GM12878 (cell line): ENCODE results near the gene HS3ST3A1. TPM values are rescaled to one million over a fixed set of nuclear protein-coding genes. Genes with fewer than 3 reads are reported as not detected.

Experiments used
- ATAC-seq: fragments of 200-7000 bp; cut with Tn5 transposase; 3 replicates; pipeline ENCODE4 v1.9.1; 2020; ENCODE audit warnings: mild to moderate bottlenecking, moderate library complexity
- BruUV-seq: library from RNA; stranded (reverse); fragments of 400-500 nt; replicated peaks from 2 replicates; lab custom pipeline; 2021; lab: Mats Ljungman, UMichigan
- CTCF ChIA-PET: fragments of 300-600 bp; sonication (Branson Sonifier 250); formaldehyde crosslinking; extraction: SDS; loops from one replicate; lab custom pipeline; 2021; ENCODE audit warnings: inconsistent platforms; lab: Yijun Ruan, JAX
- POLR2A ChIA-PET: fragments of 350-600 bp; formaldehyde crosslinking; extraction: SDS; loops from one replicate; lab custom pipeline; 2021; ENCODE audit warnings: inconsistent platforms; lab: Charles Lee
- RAD21 ChIA-PET: fragments of 300-600 bp; sonication (Branson Sonifier 250); formaldehyde crosslinking; loops from one replicate; lab custom pipeline; 2023; ENCODE audit warnings: antibody characterized with exemption; ENCODE audit not compliant: unreplicated experiment; lab: Charles Lee
- SMC1A ChIA-PET: fragments of 300-600 bp; sonication (Branson Sonifier 250); formaldehyde crosslinking; loops from one replicate; lab custom pipeline; 2023; ENCODE audit not compliant: unreplicated experiment, uncharacterized antibody; lab: Charles Lee
- DNase-seq: peaks from one replicate; pipeline ENCODE4 v3.0.0-alpha.2; 2011; ENCODE audit warnings: low read depth, low spot score
- FAIRE-seq: peaks from 3 replicates; lab custom pipeline; 2011; peaks lifted over from hg19 to GRCh38; lab: Jason Lieb, UNC
- H2AFZ ChIP-seq: 2 replicates; pipeline ENCODE4 v1.6.0; 2011; ENCODE audit warnings: low read depth, low read length, control low read depth; ENCODE audit not compliant: control insufficient read depth
- H3K27ac ChIP-seq: 2 replicates; pipeline ENCODE4 v1.5.1; 2011; ENCODE audit warnings: control low read depth; ENCODE audit not compliant: control insufficient read depth, insufficient read depth
- H3K27me3 ChIP-seq, 2 experiments: replicated peaks in 1 of 2; 2 replicates each; pipeline versions ENCODE4 v1.6.0 to v1.6.1; 2011; ENCODE audit warnings: low read length in 1 of 2; ENCODE audit not compliant: control insufficient read depth in 2 of 2, insufficient read depth in 2 of 2
- H3K36me3 ChIP-seq, 2 experiments: 2 replicates each; pipeline ENCODE4 v1.5.1; 2011; ENCODE audit warnings: low read length in 1 of 2; ENCODE audit not compliant: control insufficient read depth in 2 of 2, insufficient read depth in 2 of 2
- H3K4me1 ChIP-seq: 2 replicates; pipeline ENCODE4 v1.6.1; 2011; ENCODE audit warnings: mild to moderate bottlenecking, low read length, moderate library complexity, mixed read lengths; ENCODE audit not compliant: control insufficient read depth, insufficient read depth
- H3K4me2 ChIP-seq: 2 replicates; pipeline ENCODE4 v1.6.0; 2011; ENCODE audit warnings: control low read depth; ENCODE audit not compliant: control insufficient read depth, insufficient read depth
- H3K4me3 ChIP-seq: fragments of 200-600 bp; sonication (generic); 2 replicates; pipeline ENCODE4 v1.5.1; 2016
- H3K79me2 ChIP-seq: 2 replicates; pipeline ENCODE4 v1.6.0; 2011; ENCODE audit warnings: low read length; ENCODE audit not compliant: control insufficient read depth, insufficient read depth
- H3K9ac ChIP-seq: 2 replicates; pipeline ENCODE4 v1.8.0; 2011; ENCODE audit warnings: low read length, control low read depth, mixed read lengths; ENCODE audit not compliant: control insufficient read depth, insufficient read depth
- H3K9me3 ChIP-seq: replicated peaks from 3 replicates; pipeline ENCODE4 v1.5.1; 2011; ENCODE audit warnings: mild to moderate bottlenecking, low read length; ENCODE audit not compliant: control insufficient read depth, insufficient read depth
- H4K20me1 ChIP-seq: 2 replicates; pipeline ENCODE4 v1.6.0; 2011; ENCODE audit not compliant: control insufficient read depth, insufficient read depth
- EED ChIP-seq: sonication (generic); IDR thresholded peaks from 2 replicates; pipeline ENCODE4 v1.6.1; 2016; ENCODE audit warnings: antibody characterized with exemption, low read depth
- HDGF ChIP-seq: fragments of 450-650 bp; IDR thresholded peaks from 2 replicates; pipeline ENCODE4 v1.6.1; 2016; ENCODE audit warnings: antibody characterized with exemption
- POLR2A ChIP-seq: IDR thresholded peaks from 2 replicates; pipeline ENCODE4 v1.6.1; 2011; ENCODE audit warnings: low read depth, mild to moderate bottlenecking, low read length
- POU2F2 ChIP-seq: IDR thresholded peaks from 3 replicates; pipeline ENCODE4 v1.6.1; 2011; ENCODE audit warnings: low read depth, mild to moderate bottlenecking, low read length, borderline replicate concordance
- RELB ChIP-seq: fragments of 450-650 bp; IDR thresholded peaks from 2 replicates; pipeline ENCODE4 v1.6.1; 2017; ENCODE audit warnings: low read depth, mild to moderate bottlenecking, moderate library complexity
- SIX5 ChIP-seq: IDR thresholded peaks from 2 replicates; pipeline ENCODE4 v1.6.1; 2011; ENCODE audit warnings: mild to moderate bottlenecking, low read depth, low read length, moderate library complexity; ENCODE audit not compliant: severe bottlenecking
- TCF12 ChIP-seq: IDR thresholded peaks from 2 replicates; pipeline ENCODE4 v1.6.1; 2011; ENCODE audit warnings: low read depth, mild to moderate bottlenecking, low read length
- ZBED1 ChIP-seq: IDR thresholded peaks from 2 replicates; pipeline ENCODE4 v1.6.1; 2016; ENCODE audit warnings: borderline replicate concordance
- ZNF687 ChIP-seq: fragments of 450-650 bp; IDR thresholded peaks from 2 replicates; pipeline ENCODE4 v1.6.1; 2017; ENCODE audit warnings: mild to moderate bottlenecking, moderate library complexity
- WGBS: methylation state at CpG from one replicate; pipeline ENCODE4 v1.1.6; 2016; ENCODE audit warnings: low lambda C conversion rate; ENCODE audit not compliant: insufficient replicate concordance, insufficient coverage; ENCODE audit errors: missing lambda C conversion rate; 5-methylcytosine and 5-hydroxymethylcytosine counted together
- in situ Hi-C: fragments of 300-500 bp; cut with MboI; formaldehyde crosslinking; loops from 9 replicates; pipeline ENCODE4 v1.14.3; 2018; ENCODE audit warnings: mixed read lengths
- intact Hi-C: fragments of 100-400 bp; cut with micrococcal nuclease; formaldehyde crosslinking; loops from one replicate; pipeline ENCODE4 v1.14.2; 2022; ENCODE audit not compliant: unreplicated experiment
- polyA plus RNA-seq, 11 experiments: library from polyadenylated mRNA; depleted of rRNA in 4 of 11; unstranded in 6 of 11; stranded (reverse) in 5 of 11; fragments of >200 nt; fragmentation: Nextera tagmentation in 4 of 11; fragmentation: Illumina TruSeq in 1 of 11; extraction: Ambion mirVana in 4 of 11; extraction: Trizol in 1 of 11; gene quantifications; 1 replicate in 1 of 11; 2 replicates in 10 of 11; pipeline versions ENCODE4 v1.2.1 to v1.2.3, GENCODE V29; 2011 to 2016; ENCODE audit warnings: inconsistent platforms in 2 of 11, missing spikeins in 2 of 11, low read depth in 1 of 11
- total RNA-seq, 4 experiments: library from RNA; depleted of rRNA in 3 of 4; stranded (reverse); fragments of >200 nt in 3 of 4; fragmentation: Illumina TruSeq in 1 of 4; extraction: Trizol in 1 of 4; gene quantifications; 2 replicates each; pipeline versions ENCODE4 v1.2.1 to v1.2.3, GENCODE V29; 2013 to 2021

HS3ST3A1 gene
- total and polyA plus RNA-seq, 10 of the 15 experiments (the other 5 are each of a cell fraction or from before 2014, with no cell fraction given): 0.24 to 0.26 TPM; not detected in 8

GRCh38 chr17:13572581-13572980 is 29.1 kb downstream of the HS3ST3A1 start:
- in situ Hi-C loops: loop anchor here (5.0 kb wide), 1 partner anchor 50 kb away; no protein-coding TSS in a partner anchor
- Histone ChIP-seq H2AFZ (no peak overlapping the region), H3K4me1 (no peaks in the 10 kb centered on the region), H3K9ac (no peak overlapping the region), H3K4me2 (no peak overlapping the region), H3K79me2 (no peaks in the 10 kb centered on the region), H3K9me3 (no peaks in the 10 kb centered on the region; the same call in 2 of the 3 replicates), H3K27ac (no peak overlapping the region), H4K20me1 (no peaks in the 10 kb centered on the region), H3K4me3 (no peak overlapping the region), H3K36me3 (no peaks in the 10 kb centered on the region), H3K27me3 (no peaks in the 10 kb centered on the region)
- WGBS: 4% methylated on average over 3 of the region's 3 CpGs
- ATAC-seq (no peak), FAIRE-seq (no peak), DNase-seq (no peak)
- intact Hi-C loops: no loop called here
- no TSS peak for BruUV-seq
- ChIA-PET POLR2A (no interaction called here), RAD21 (no interaction called here), CTCF (interaction anchor here (1.2 kb wide), 1 partner anchor 17 kb away, joined by 3 read pairs; no protein-coding TSS in a partner anchor), SMC1A (no interaction called here)
- no peak for TF ChIP-seq POLR2A
- no peak for TF ChIP-seq TCF12
- TF ChIP-seq HDGF: no peak
- TF ChIP-seq EED: no peak
- TF ChIP-seq RELB: no peak
- no peak for TF ChIP-seq POU2F2
- no peak for TF ChIP-seq ZBED1
- no peak for TF ChIP-seq ZNF687
- no peak for TF ChIP-seq SIX5
